ENCODE data around the gene PARP8.
"Not testable (repeated sequence)": the region's sequence is repeated elsewhere in the genome, so short reads cannot be mapped to it uniquely, and the experiment has no call there.

PARP8 gene

GRCh38 chr5:50768634-50769033, 102.2 kb downstream of the PARP8 start:
- no peak for TF ChIP-seq CTCF (IDR thresholded peaks at IDR 0.05; ENCODE audit: low read length, missing control alignments)

GRCh38 chr5:50770441-50770840, 104.0 kb downstream of the PARP8 start:
- TF ChIP-seq CTCF (IDR thresholded peaks at IDR 0.05; ENCODE audit: low read length, missing control alignments), result no peak
- H3K4me3 ChIP-seq (replicated peaks; ENCODE audit: low read depth, low read length), result no peak overlapping the region
- DNase-seq (ENCODE audit: low read depth), result no peak

More at GRCh38 chr5:50768634-50769033, 102.2 kb downstream of the PARP8 start:
- H3K4me3 ChIP-seq (replicated peaks; ENCODE audit: low read depth, low read length), result no peak overlapping the region
- no peak for DNase-seq (ENCODE audit: low read depth)

- not testable (repeated sequence) for DNase-seq (ENCODE audit: low read depth); H3K4me3 ChIP-seq (replicated peaks; ENCODE audit: low read depth, low read length)
Observed at GRCh38 chr5:50774446-50775175, 108.2 kb downstream of the PARP8 start.

GRCh38 chr5:50786073-50786472, 119.6 kb downstream of the PARP8 start:
- peak; percentile 1 for DNase-seq (ENCODE audit: low read depth)

GRCh38 chr5:50791813-50792212, 125.4 kb downstream of the PARP8 start:
- DNase-seq (ENCODE audit: low read depth), result no peak
- no peak for TF ChIP-seq CTCF (IDR thresholded peaks at IDR 0.05; ENCODE audit: low read length, missing control alignments)
- no peak overlapping the region for H3K4me3 ChIP-seq (replicated peaks; ENCODE audit: low read depth, low read length)

More at GRCh38 chr5:50786073-50786472, 119.6 kb downstream of the PARP8 start:
- TF ChIP-seq CTCF (IDR thresholded peaks at IDR 0.05; ENCODE audit: low read length, missing control alignments), result no peak
- no peak overlapping the region for H3K4me3 ChIP-seq (replicated peaks; ENCODE audit: low read depth, low read length)

- H3K4me3 ChIP-seq (replicated peaks; ENCODE audit: low read depth, low read length), result no peak overlapping the region
- no peak for DNase-seq (ENCODE audit: low read depth)
- no peak for TF ChIP-seq CTCF (IDR thresholded peaks at IDR 0.05; ENCODE audit: low read length, missing control alignments)
Observed at GRCh38 chr5:50792843-50793242, 126.4 kb downstream of the PARP8 start.

GRCh38 chr5:50794812-50795211, 128.4 kb downstream of the PARP8 start:
- no peak overlapping the region for H3K4me3 ChIP-seq (replicated peaks; ENCODE audit: low read depth, low read length)
- TF ChIP-seq CTCF (IDR thresholded peaks at IDR 0.05; ENCODE audit: low read length, missing control alignments), result no peak
- no peak for DNase-seq (ENCODE audit: low read depth)
